ENCODE measurements around the gene GPR84. TPM values are rescaled to one million over a fixed set of nuclear protein-coding genes. Genes with fewer than 3 reads are reported as not detected.

The GPR84 gene
- polyA plus RNA-seq, 1 experiment = not detected

DNA sequence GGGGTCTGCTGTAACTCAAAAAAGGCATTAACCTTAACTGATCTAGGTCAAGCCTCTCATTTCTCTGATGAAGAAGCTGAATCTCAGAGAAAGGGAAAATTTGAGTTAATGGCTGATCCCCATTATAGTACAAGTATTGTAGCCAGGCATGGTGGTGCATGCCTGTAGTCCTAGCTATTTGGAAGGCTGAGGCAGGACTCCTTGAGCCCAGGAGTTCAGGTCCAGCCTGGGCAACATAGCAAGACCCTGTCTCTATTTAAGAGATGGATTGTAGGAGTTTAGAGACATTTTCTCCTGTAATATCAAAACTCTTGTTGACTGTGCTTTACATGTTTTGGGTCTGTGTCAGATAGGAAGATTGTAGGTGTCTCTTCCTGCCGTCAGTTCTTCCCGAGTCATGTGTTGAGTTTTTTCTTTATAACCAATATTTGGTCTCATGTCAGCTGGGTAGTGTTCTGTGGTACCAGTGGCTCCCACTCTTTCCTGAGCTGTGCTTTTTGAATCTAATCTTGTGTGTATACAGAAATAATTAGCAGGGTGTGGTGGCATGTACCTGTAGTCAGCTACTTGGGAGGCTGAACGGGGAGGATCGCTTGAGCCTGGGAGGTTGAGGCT, 30.8 kb downstream of the GPR84 start:
- TF ChIP-seq, protein P1, sequence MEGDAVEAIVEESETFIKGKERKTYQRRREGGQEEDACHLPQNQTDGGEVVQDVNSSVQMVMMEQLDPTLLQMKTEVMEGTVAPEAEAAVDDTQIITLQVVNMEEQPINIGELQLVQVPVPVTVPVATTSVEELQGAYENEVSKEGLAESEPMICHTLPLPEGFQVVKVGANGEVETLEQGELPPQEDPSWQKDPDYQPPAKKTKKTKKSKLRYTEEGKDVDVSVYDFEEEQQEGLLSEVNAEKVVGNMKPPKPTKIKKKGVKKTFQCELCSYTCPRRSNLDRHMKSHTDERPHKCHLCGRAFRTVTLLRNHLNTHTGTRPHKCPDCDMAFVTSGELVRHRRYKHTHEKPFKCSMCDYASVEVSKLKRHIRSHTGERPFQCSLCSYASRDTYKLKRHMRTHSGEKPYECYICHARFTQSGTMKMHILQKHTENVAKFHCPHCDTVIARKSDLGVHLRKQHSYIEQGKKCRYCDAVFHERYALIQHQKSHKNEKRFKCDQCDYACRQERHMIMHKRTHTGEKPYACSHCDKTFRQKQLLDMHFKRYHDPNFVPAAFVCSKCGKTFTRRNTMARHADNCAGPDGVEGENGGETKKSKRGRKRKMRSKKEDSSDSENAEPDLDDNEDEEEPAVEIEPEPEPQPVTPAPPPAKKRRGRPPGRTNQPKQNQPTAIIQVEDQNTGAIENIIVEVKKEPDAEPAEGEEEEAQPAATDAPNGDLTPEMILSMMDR (IDR thresholded peaks at IDR 0.05; ENCODE audit: low read depth, low read length) = no peak
- Histone ChIP-seq H3K9me3 (ENCODE audit: control insufficient read depth, insufficient read depth, low read length) (no peaks in the 10 kb centered on the region), H3K27ac (ENCODE audit: low read depth, low read length) (no peak overlapping the region), H3K27me3 (ENCODE audit: control insufficient read depth, insufficient read depth, low read length) (no peaks in the 10 kb centered on the region), H3K4me3 (ENCODE audit: low read depth, low read length) (no peak overlapping the region)
- CTCF ChIA-PET = interaction anchor here (0.8 to 7.0 kb wide), 9 partner anchors 8 to 118 kb away, joined by 3 to 122 read pairs (median 10); partner anchors contain the start of gene COPZ1
- no peak for DNase-seq (ENCODE audit: low read depth, low spot score)
- POLR2A ChIA-PET = interaction anchor here (0.6 to 1.8 kb wide), 4 partner anchors 37 to 53 kb away, joined by 3 to 4 read pairs (median 4); partner anchors contain the start of gene HNRNPA1

DNA sequence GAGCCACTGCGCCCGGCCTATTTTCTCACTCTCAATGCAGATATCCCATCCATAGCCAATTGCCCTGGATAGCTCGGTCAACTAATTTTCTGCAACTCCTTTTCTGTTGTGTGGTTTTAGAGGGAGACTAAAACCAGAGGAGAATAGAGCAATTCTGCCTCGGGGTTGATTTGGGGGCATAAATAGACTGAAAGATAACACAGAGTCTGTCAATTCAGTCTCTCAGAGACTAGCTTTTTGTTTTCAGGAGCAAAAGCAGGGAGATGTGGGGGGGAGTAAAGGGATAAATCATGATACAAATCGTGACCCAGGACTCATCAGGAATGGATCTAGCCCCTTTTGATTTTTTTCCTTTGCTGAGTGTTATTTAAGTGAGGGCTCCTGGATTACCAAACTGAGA, 32.8 kb downstream of the GPR84 start:
- no peak for DNase-seq (ENCODE audit: low read depth, low spot score)
- Histone ChIP-seq H3K27me3 (ENCODE audit: control insufficient read depth, insufficient read depth, low read length) (no peaks in the 10 kb centered on the region), H3K27ac (ENCODE audit: low read depth, low read length) (no peak overlapping the region), H3K9me3 (ENCODE audit: control insufficient read depth, insufficient read depth, low read length) (no peaks in the 10 kb centered on the region), H3K4me3 (ENCODE audit: low read depth, low read length) (no peak overlapping the region)
- ChIA-PET POLR2A (interaction anchor here (0.6 kb wide), 1 partner anchor 77 kb away, joined by 5 read pairs; no protein-coding TSS in a partner anchor), CTCF (interaction anchor here (1.1 kb wide), 1 partner anchor 39 kb away, joined by 3 read pairs; no protein-coding TSS in a partner anchor)
- TF ChIP-seq, protein P1 (IDR thresholded peaks at IDR 0.05; ENCODE audit: low read depth, low read length) = no peak

DNA sequence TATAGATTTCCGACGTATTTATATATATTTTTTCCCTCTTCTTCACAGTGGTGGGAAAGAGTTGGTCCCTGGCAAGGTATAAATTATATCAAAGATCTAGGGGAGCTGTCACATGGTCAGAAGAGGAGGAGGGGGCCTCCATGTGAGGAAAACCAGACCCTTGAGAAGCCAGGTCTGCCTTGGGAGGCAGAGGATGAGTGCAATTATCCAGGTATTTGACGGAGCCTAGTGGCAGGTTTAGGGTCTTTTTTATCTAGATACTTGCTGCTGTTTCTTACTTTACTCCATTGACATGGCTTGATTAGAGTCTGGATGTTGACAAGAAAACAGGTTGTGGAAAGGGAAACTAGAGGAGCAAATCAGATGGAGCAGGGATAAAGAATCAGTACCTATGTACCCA, 33.8 kb downstream of the GPR84 start:
- ChIA-PET POLR2A (no interaction called here), CTCF (interaction anchor here (1.1 to 1.3 kb wide), 2 partner anchors 40 to 78 kb away, joined by 3 to 4 read pairs; no protein-coding TSS in a partner anchor)
- TF ChIP-seq, protein P1 (IDR thresholded peaks at IDR 0.05; ENCODE audit: low read depth, low read length) = no peak
- DNase-seq (ENCODE audit: low read depth, low spot score) = no peak
- Histone ChIP-seq H3K27ac (ENCODE audit: low read depth, low read length) (no peak overlapping the region), H3K9me3 (ENCODE audit: control insufficient read depth, insufficient read depth, low read length) (no peaks in the 10 kb centered on the region), H3K27me3 (ENCODE audit: control insufficient read depth, insufficient read depth, low read length) (no peaks in the 10 kb centered on the region), H3K4me3 (ENCODE audit: low read depth, low read length) (no peak overlapping the region)

DNA sequence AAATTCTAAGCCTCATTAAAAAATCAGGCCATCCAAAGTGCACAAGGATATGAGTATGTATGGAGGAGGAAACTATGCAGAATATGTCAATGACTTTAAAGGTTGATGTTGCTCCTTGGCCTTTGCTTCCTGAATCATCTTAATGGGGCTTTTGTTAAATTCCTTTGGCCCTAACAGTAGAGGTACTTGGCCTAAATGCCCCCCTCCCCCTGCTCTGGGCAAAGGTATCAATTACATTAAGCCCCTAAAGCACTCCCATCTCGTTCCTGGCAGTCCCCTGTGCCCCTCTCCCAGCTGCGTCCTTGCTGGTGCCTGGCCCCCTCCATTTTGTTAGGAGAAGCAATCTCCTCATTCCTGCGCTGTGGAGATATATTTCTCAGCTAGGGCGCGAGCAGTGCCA, 34.5 kb downstream of the GPR84 start:
- no peaks in the 10 kb centered on the region for H3K27me3 ChIP-seq (ENCODE audit: control insufficient read depth, insufficient read depth, low read length)
- TF ChIP-seq, protein P1 (IDR thresholded peaks at IDR 0.05; ENCODE audit: low read depth, low read length) = no peak
- ChIA-PET CTCF (interaction anchor here (1.3 to 1.4 kb wide), 2 partner anchors 39 to 78 kb away, joined by 3 to 4 read pairs; no protein-coding TSS in a partner anchor), POLR2A (no interaction called here)
- no peak for DNase-seq (ENCODE audit: low read depth, low spot score)
- no peak overlapping the region for H3K27ac ChIP-seq (ENCODE audit: low read depth, low read length)
- no peak overlapping the region for H3K4me3 ChIP-seq (ENCODE audit: low read depth, low read length)
- no peaks in the 10 kb centered on the region for H3K9me3 ChIP-seq (ENCODE audit: control insufficient read depth, insufficient read depth, low read length)

Measured in AG04450 (cell line).